KBM-7 (cell line): Measurements from ENCODE around the gene OR11A1.

Experiments used
- DNase-seq: peaks from one replicate; pipeline ENCODE4 v3.0.0-alpha.2; 2015
- in situ Hi-C: fragments of 300-500 bp; cut with MboI; formaldehyde crosslinking; loops from 2 replicates; pipeline ENCODE4 v1.14.3; 2020; ENCODE audit warnings: low sequenced_read_pairs, low pct_unique_long_range_greater_than_20kb, mixed read lengths

The OR11A1 gene

GRCh38 chr6:29456971-29457370 lies at the start of gene OR11A1, which contains the start of gene OR2H1:
Gene OR11A1 (minus strand): TSS chr6:29457071. CDS start chr6:29427641, 29,430 bp downstream.
Gene OR2H1 (plus strand): TSS chr6:29457155. CDS start chr6:29461770, 4,615 bp downstream.
- in situ Hi-C loops: no loop called here
- no peak for DNase-seq

GRCh38 chr6:29506446-29507067 lies 49.7 kb upstream of the OR11A1 start:
- DNase-seq: no peak
- in situ Hi-C loops: no loop called here

GRCh38 chr6:29505808-29506207 lies 48.9 kb upstream of the OR11A1 start:
- in situ Hi-C loops: no loop called here
- DNase-seq: no peak

GRCh38 chr6:29504961-29505360 lies 48.1 kb upstream of the OR11A1 start:
- DNase-seq: no peak
- in situ Hi-C loops: no loop called here

- DNase-seq: no peak
- in situ Hi-C loops: no loop called here
Measured at GRCh38 chr6:29502597-29502996, 45.7 kb upstream of the OR11A1 start.

GRCh38 chr6:29502181-29502580 lies 45.3 kb upstream of the OR11A1 start:
- in situ Hi-C loops: no loop called here
- DNase-seq: no peak

GRCh38 chr6:29501106-29501505 lies 44.2 kb upstream of the OR11A1 start:
- DNase-seq: no peak
- in situ Hi-C loops: no loop called here

- in situ Hi-C loops: no loop called here
- DNase-seq: no peak
Measured at GRCh38 chr6:29500594-29500993, 43.7 kb upstream of the OR11A1 start.

GRCh38 chr6:29499704-29500103 lies 42.8 kb upstream of the OR11A1 start:
- in situ Hi-C loops: no loop called here
- DNase-seq: no peak

- in situ Hi-C loops: no loop called here
Measured at GRCh38 chr6:29496961-29497360, 40.1 kb upstream of the OR11A1 start.

GRCh38 chr6:29495571-29495970 lies 38.7 kb upstream of the OR11A1 start:
- in situ Hi-C loops: no loop called here
- DNase-seq: no peak

More at GRCh38 chr6:29496961-29497360, 40.1 kb upstream of the OR11A1 start:
- DNase-seq: no peak

- in situ Hi-C loops: no loop called here
Measured at GRCh38 chr6:29494131-29494530, 37.3 kb upstream of the OR11A1 start.

GRCh38 chr6:29493261-29493660 lies 36.4 kb upstream of the OR11A1 start:
- no peak for DNase-seq
- in situ Hi-C loops: no loop called here

More at GRCh38 chr6:29494131-29494530, 37.3 kb upstream of the OR11A1 start:
- no peak for DNase-seq

- no peak for DNase-seq
- in situ Hi-C loops: no loop called here
Measured at GRCh38 chr6:29491574-29491973, 34.7 kb upstream of the OR11A1 start.

GRCh38 chr6:29490552-29490951 lies 33.7 kb upstream of the OR11A1 start:
- DNase-seq: peak; percentile 94
- in situ Hi-C loops: no loop called here

- DNase-seq: peak; percentile 71
Measured at GRCh38 chr6:29490055-29490454, 33.2 kb upstream of the OR11A1 start.

GRCh38 chr6:29489286-29489685 lies 32.4 kb upstream of the OR11A1 start:
- DNase-seq: peak; percentile 27
- in situ Hi-C loops: no loop called here

More at GRCh38 chr6:29490055-29490454, 33.2 kb upstream of the OR11A1 start:
- in situ Hi-C loops: no loop called here

- in situ Hi-C loops: no loop called here
Measured at GRCh38 chr6:29488874-29489273, 32.0 kb upstream of the OR11A1 start.

GRCh38 chr6:29487660-29488059 lies 30.8 kb upstream of the OR11A1 start, which contains the start of gene MAS1L:
Gene MAS1L (minus strand): TSS chr6:29487956. CDS start chr6:29487902, 54 bp downstream.
- no peak for DNase-seq
- in situ Hi-C loops: no loop called here

More at GRCh38 chr6:29488874-29489273, 32.0 kb upstream of the OR11A1 start:
- DNase-seq: no peak

- DNase-seq: no peak
- in situ Hi-C loops: no loop called here
Measured at GRCh38 chr6:29487131-29487530, 30.3 kb upstream of the OR11A1 start.

GRCh38 chr6:29486577-29486976 lies 29.7 kb upstream of the OR11A1 start:
- in situ Hi-C loops: no loop called here
- peak; percentile 25 for DNase-seq
